Activated naive CD8-positive, alpha-beta T cell treated with anti-CD3 and anti-CD28 coated beads, Interleukin-2, amount 50 U/mL, for 24 hours (primary cell): ENCODE measurements around the gene MINK1.

ENCODE experiments used
- ATAC-seq: fragments of 150-1000 bp; cut with Tn5 transposase; one replicate; pipeline ENCODE4 v1.10.0; 2021
- DNase-seq: peaks from one replicate; pipeline ENCODE4 v3.0.0; 2021
- H3K27ac Mint-ChIP-seq: one replicate; pipeline ENCODE4 v1.8.0; 2021; ENCODE audit warnings: mild to moderate bottlenecking, mixed read lengths
- H3K27me3 Mint-ChIP-seq: one replicate; pipeline ENCODE4 v1.8.0; 2021; ENCODE audit warnings: mixed read lengths
- H3K36me3 Mint-ChIP-seq: one replicate; pipeline ENCODE4 v1.8.0; 2021; ENCODE audit warnings: low read depth, mixed read lengths
- H3K4me1 Mint-ChIP-seq: one replicate; pipeline ENCODE4 v1.8.0; 2021; ENCODE audit warnings: mixed read lengths
- H3K4me3 Mint-ChIP-seq: one replicate; pipeline ENCODE4 v1.8.0; 2021; ENCODE audit warnings: mild to moderate bottlenecking, moderate library complexity, mixed read lengths
- H3K9me3 Mint-ChIP-seq: one replicate; pipeline ENCODE4 v1.8.0; 2021; ENCODE audit warnings: mixed read lengths

MINK1 gene

GRCh38 chr17:4892499-4893221 lies 59.5 kb downstream of the MINK1 start:
- ATAC-seq, result no peak
- Mint-ChIP-seq H3K4me3 (no peak overlapping the region), H3K9me3 (no peaks in the 10 kb centered on the region), H3K4me1 (peaks cover 2% of the 10 kb centered on the region), H3K27me3 (no peaks in the 10 kb centered on the region), H3K36me3 (peaks cover 6% of the 10 kb centered on the region), H3K27ac (no peak overlapping the region)
- no peak for DNase-seq

- Mint-ChIP-seq H3K36me3 (peaks cover 6% of the 10 kb centered on the region), H3K27me3 (no peaks in the 10 kb centered on the region), H3K4me1 (peaks cover 2% of the 10 kb centered on the region), H3K4me3 (no peak overlapping the region), H3K9me3 (no peaks in the 10 kb centered on the region), H3K27ac (no peak overlapping the region)
- DNase-seq (no peak), ATAC-seq (no peak)
These were observed 60.1 kb downstream of the MINK1 start for GRCh38 chr17:4893272-4893671.

- Mint-ChIP-seq H3K9me3 (no peaks in the 10 kb centered on the region), H3K27ac (no peak overlapping the region), H3K27me3 (no peaks in the 10 kb centered on the region), H3K4me1 (peaks cover 6% of the 10 kb centered on the region), H3K36me3 (peaks cover 6% of the 10 kb centered on the region), H3K4me3 (no peak overlapping the region)
- DNase-seq (no peak), ATAC-seq (no peak)
These were observed 60.8 kb downstream of the MINK1 start for GRCh38 chr17:4893721-4894560.

- Mint-ChIP-seq H3K4me1 (peaks cover 11% of the 10 kb centered on the region), H3K36me3 (peaks cover 4% of the 10 kb centered on the region), H3K4me3 (no peak overlapping the region), H3K27me3 (no peaks in the 10 kb centered on the region), H3K27ac (no peak overlapping the region), H3K9me3 (no peaks in the 10 kb centered on the region)
- ATAC-seq (no peak), DNase-seq (no peak)
These were observed 62.0 kb downstream of the MINK1 start for GRCh38 chr17:4895121-4895520.

GRCh38 chr17:4895657-4896331 lies 62.7 kb downstream of the MINK1 start:
- ATAC-seq (no peak), DNase-seq (no peak)
- Mint-ChIP-seq H3K9me3 (no peaks in the 10 kb centered on the region), H3K36me3 (peaks cover 4% of the 10 kb centered on the region), H3K27ac (no peak overlapping the region), H3K4me3 (no peak overlapping the region), H3K27me3 (no peaks in the 10 kb centered on the region), H3K4me1 (peaks cover 16% of the 10 kb centered on the region)

GRCh38 chr17:4896332-4897197 lies 63.4 kb downstream of the MINK1 start:
- no peak for DNase-seq
- peaks cover 22% of the 10 kb centered on the region for H3K4me1 Mint-ChIP-seq
- H3K27ac Mint-ChIP-seq, result no peak overlapping the region

GRCh38 chr17:4897198-4897687 lies 64.1 kb downstream of the MINK1 start:
- H3K27ac Mint-ChIP-seq, result no peak overlapping the region
- no peaks in the 10 kb centered on the region for H3K27me3 Mint-ChIP-seq
- peaks cover 23% of the 10 kb centered on the region for H3K4me1 Mint-ChIP-seq
- DNase-seq (no peak), ATAC-seq (no peak)
- no peaks in the 10 kb centered on the region for H3K9me3 Mint-ChIP-seq
- H3K36me3 Mint-ChIP-seq, result peaks cover 4% of the 10 kb centered on the region
- no peak overlapping the region for H3K4me3 Mint-ChIP-seq

More at GRCh38 chr17:4896332-4897197, 63.4 kb downstream of the MINK1 start:
- Mint-ChIP-seq H3K36me3 (peaks cover 4% of the 10 kb centered on the region), H3K27me3 (no peaks in the 10 kb centered on the region), H3K4me3 (no peak overlapping the region), H3K9me3 (no peaks in the 10 kb centered on the region)
- ATAC-seq, result no peak

- Mint-ChIP-seq H3K36me3 (peaks cover 4% of the 10 kb centered on the region), H3K4me3 (peak overlapping the region; percentile 56)
These were observed 64.6 kb downstream of the MINK1 start for GRCh38 chr17:4897785-4898184.

GRCh38 chr17:4898351-4898750 lies 65.2 kb downstream of the MINK1 start:
- H3K27me3 Mint-ChIP-seq, result no peaks in the 10 kb centered on the region
- peak overlapping the region; percentile 56 for H3K4me3 Mint-ChIP-seq
- H3K36me3 Mint-ChIP-seq, result peaks cover 4% of the 10 kb centered on the region
- no peak for DNase-seq
- H3K9me3 Mint-ChIP-seq, result no peaks in the 10 kb centered on the region
- peaks cover 34% of the 10 kb centered on the region for H3K4me1 Mint-ChIP-seq
- H3K27ac Mint-ChIP-seq, result no peak overlapping the region
- no peak for ATAC-seq

More at GRCh38 chr17:4897785-4898184, 64.6 kb downstream of the MINK1 start:
- no peaks in the 10 kb centered on the region for H3K27me3 Mint-ChIP-seq
- no peaks in the 10 kb centered on the region for H3K9me3 Mint-ChIP-seq
- ATAC-seq (no peak), DNase-seq (no peak)
- H3K27ac Mint-ChIP-seq, result no peak overlapping the region
- H3K4me1 Mint-ChIP-seq, result peaks cover 29% of the 10 kb centered on the region

- ATAC-seq, result no peak
These were observed 65.8 kb downstream of the MINK1 start for GRCh38 chr17:4898927-4899326.

GRCh38 chr17:4899341-4900230 lies 66.4 kb downstream of the MINK1 start, which contains the start of gene C17orf107:
TSS of gene C17orf107 (plus strand) at chr17:4899536. CDS start at chr17:4899763, 227 bp downstream.
- Mint-ChIP-seq H3K27ac (peak within 1 kb of the TSS; percentile 77), H3K4me3 (peak within 1 kb of the TSS; percentile 84), H3K36me3 (peaks cover 4% of the 10 kb centered on the region), H3K27me3 (no peaks in the 10 kb centered on the region), H3K4me1 (peaks cover 39% of the 10 kb centered on the region), H3K9me3 (no peaks in the 10 kb centered on the region)
- DNase-seq (peak; percentile 98), ATAC-seq (peak; percentile 73)

More at GRCh38 chr17:4898927-4899326, 65.8 kb downstream of the MINK1 start:
- Mint-ChIP-seq H3K27me3 (no peaks in the 10 kb centered on the region), H3K36me3 (peaks cover 4% of the 10 kb centered on the region), H3K4me1 (peaks cover 39% of the 10 kb centered on the region), H3K9me3 (no peaks in the 10 kb centered on the region), H3K4me3 (peak overlapping the region; percentile 56), H3K27ac (no peak overlapping the region)
- no peak for DNase-seq

- H3K27ac Mint-ChIP-seq, result no peak overlapping the region
- no peaks in the 10 kb centered on the region for H3K27me3 Mint-ChIP-seq
- peak overlapping the region; percentile 84 for H3K4me3 Mint-ChIP-seq
- H3K9me3 Mint-ChIP-seq, result no peaks in the 10 kb centered on the region
- peak; percentile 41 for DNase-seq
- peaks cover 39% of the 10 kb centered on the region for H3K4me1 Mint-ChIP-seq
- peak; percentile 11 for ATAC-seq
- peaks cover 3% of the 10 kb centered on the region for H3K36me3 Mint-ChIP-seq
These were observed 67.3 kb downstream of the MINK1 start for GRCh38 chr17:4900231-4901107.
